Caco-2 (cell line): ENCODE data around the gene TIMM9. TPM values are rescaled to one million over a fixed set of nuclear protein-coding genes. Genes with fewer than 3 reads are reported as not detected.

Experiments used
- BruUV-seq: library from RNA; stranded (reverse); fragments of 400-500 nt; replicated peaks from 2 replicates; lab custom pipeline; 2021; lab: Mats Ljungman, UMichigan
- CTCF ChIA-PET: fragments of 300-600 bp; sonication (Branson Sonifier 250); formaldehyde crosslinking; loops from one replicate; lab custom pipeline; 2022; ENCODE audit warnings: antibody characterized with exemption; lab: Charles Lee
- POLR2A ChIA-PET: fragments of 300-600 bp; sonication (Branson Sonifier 250); formaldehyde crosslinking; loops from one replicate; lab custom pipeline; 2022; ENCODE audit warnings: antibody characterized with exemption; lab: Charles Lee
- DNase-seq, 2 experiments: peaks; one replicate each; pipeline versions ENCODE4 v3.0.0 to v3.0.0-alpha.2; 2020 to 2022
- H3K27me3 ChIP-seq: replicated peaks from 2 replicates; pipeline ENCODE4 v1.6.0; 2011; ENCODE audit warnings: low read length; ENCODE audit not compliant: control insufficient read depth, insufficient read depth
- H3K36me3 ChIP-seq: 2 replicates; pipeline ENCODE4 v1.5.1; 2011; ENCODE audit warnings: low read length; ENCODE audit not compliant: control insufficient read depth, insufficient read depth
- H3K4me1 ChIP-seq: fragments of 250-450 bp; sonication (Bioruptor Pico); 2 replicates; pipeline ENCODE4 v1.5.1; 2020; ENCODE audit warnings: mild to moderate bottlenecking
- H3K4me3 ChIP-seq: 2 replicates; pipeline ENCODE4 v1.5.1; 2011; ENCODE audit warnings: low read depth, mild to moderate bottlenecking, control low read depth, low read length
- H3K9me3 ChIP-seq: fragments of 250-450 bp; sonication (Bioruptor Pico); 2 replicates; pipeline ENCODE4 v1.5.1; 2020; ENCODE audit warnings: mild to moderate bottlenecking, moderate library complexity
- H3K27ac Mint-ChIP-seq: one replicate; pipeline ENCODE4 v1.8.0; 2022; ENCODE audit warnings: mixed read lengths; ENCODE audit not compliant: unreplicated experiment
- H3K27me3 Mint-ChIP-seq: one replicate; pipeline ENCODE4 v1.8.0; 2022; ENCODE audit warnings: mixed read lengths; ENCODE audit not compliant: insufficient read depth, unreplicated experiment
- H3K36me3 Mint-ChIP-seq: one replicate; pipeline ENCODE4 v1.8.0; 2022; ENCODE audit warnings: mild to moderate bottlenecking, mixed read lengths; ENCODE audit not compliant: insufficient read depth, unreplicated experiment
- H3K4me1 Mint-ChIP-seq: one replicate; pipeline ENCODE4 v1.8.0; 2022; ENCODE audit warnings: low read depth, mixed read lengths; ENCODE audit not compliant: unreplicated experiment
- H3K4me3 Mint-ChIP-seq: one replicate; pipeline ENCODE4 v1.8.0; 2022; ENCODE audit warnings: mild to moderate bottlenecking, moderate library complexity, mixed read lengths; ENCODE audit not compliant: unreplicated experiment
- H3K9me3 Mint-ChIP-seq: one replicate; pipeline ENCODE4 v1.8.0; 2022; ENCODE audit warnings: mixed read lengths; ENCODE audit not compliant: unreplicated experiment
- CTCF ChIP-seq, 2 experiments: fragments of 200-600 bp in 1 of 2; IDR thresholded peaks; 1 replicate in 1 of 2; 2 replicates in 1 of 2; pipeline versions ENCODE4 v1.5.1 to v1.8.0; 2011 to 2022; ENCODE audit warnings: antibody characterized with exemption in 1 of 2, control low read depth in 1 of 2, inconsistent platforms in 1 of 2, low read depth in 1 of 2, low read length in 1 of 2, mild to moderate bottlenecking in 1 of 2, moderate library complexity in 1 of 2; ENCODE audit not compliant: insufficient read depth in 1 of 2, severe bottlenecking in 1 of 2, unreplicated experiment in 1 of 2
- intact Hi-C: fragments of 100-400 bp; cut with micrococcal nuclease; formaldehyde crosslinking; loops from one replicate; pipeline ENCODE4 v1.10.0; 2022; ENCODE audit not compliant: unreplicated experiment
- total RNA-seq: library from RNA; stranded (reverse); gene quantifications from 2 replicates; pipeline ENCODE4 v1.2.3, GENCODE V29; 2022

Gene TIMM9
- total RNA-seq, 1 experiment from 2014 or later, result 69.2 TPM

- Histone ChIP-seq H3K4me1 (no peaks in the 10 kb centered on the region; the same call in 1 of the 2 replicates), H3K36me3 (no peaks in the 10 kb centered on the region), H3K27me3 (no peaks in the 10 kb centered on the region), H3K9me3 (no peaks in the 10 kb centered on the region), H3K4me3 (no peak overlapping the region)
- Mint-ChIP-seq H3K4me1 (no peaks in the 10 kb centered on the region), H3K9me3 (no peaks in the 10 kb centered on the region), H3K27me3 (no peaks in the 10 kb centered on the region), H3K36me3 (peaks cover 14% of the 10 kb centered on the region), H3K27ac (no peak overlapping the region), H3K4me3 (no peak overlapping the region)
- POLR2A ChIA-PET, result no interaction called here
- peak in 1 of 2 experiments; percentile 5 for DNase-seq
- CTCF ChIA-PET, result no interaction called here
- BruUV-seq, result no TSS peak
- intact Hi-C loops, result no loop called here
- TF ChIP-seq CTCF (IDR thresholded peaks at IDR 0.05; ENCODE audit: insufficient read depth in 1 of 2, low read depth in 1 of 2, low read length in 1 of 2, severe bottlenecking in 1 of 2, unreplicated experiment in 1 of 2), result no peak
Measured at GRCh38 chr14:58467575-58467974, 40.2 kb upstream of the TIMM9 start.

DNA sequence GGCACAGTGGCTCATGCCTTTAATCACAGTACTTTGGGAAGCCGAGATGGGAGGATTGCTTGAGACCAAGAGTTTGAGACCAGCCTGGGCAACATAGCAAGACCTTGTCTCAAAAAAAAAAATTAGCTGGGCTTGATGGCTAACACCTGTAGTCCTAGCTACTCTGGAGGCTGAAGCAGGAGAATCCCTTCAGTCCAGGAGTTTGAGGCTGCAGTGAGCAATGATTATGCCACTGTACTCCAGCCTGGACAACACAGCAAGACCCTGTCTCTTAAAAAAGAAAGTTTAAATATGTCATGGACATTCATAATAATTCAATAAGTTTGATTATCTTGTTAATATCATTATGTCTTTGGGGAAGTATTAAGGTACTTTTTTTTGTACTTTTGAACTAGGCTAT, 39.1 kb upstream of the TIMM9 start:
- Mint-ChIP-seq H3K27ac (no peak overlapping the region), H3K36me3 (peaks cover 14% of the 10 kb centered on the region), H3K4me3 (no peak overlapping the region), H3K9me3 (no peaks in the 10 kb centered on the region), H3K4me1 (no peaks in the 10 kb centered on the region), H3K27me3 (no peaks in the 10 kb centered on the region)
- Histone ChIP-seq H3K4me3 (no peak overlapping the region), H3K4me1 (no peaks in the 10 kb centered on the region; the same call in 1 of the 2 replicates), H3K27me3 (no peaks in the 10 kb centered on the region), H3K9me3 (no peaks in the 10 kb centered on the region), H3K36me3 (0 out of 2 replicates have a peak, but pooled peaks cover under 1% of the 10 kb centered on the region)
- intact Hi-C loops, result no loop called here
- no peak for DNase-seq
- TF ChIP-seq CTCF (IDR thresholded peaks at IDR 0.05; ENCODE audit: insufficient read depth in 1 of 2, low read depth in 1 of 2, low read length in 1 of 2, severe bottlenecking in 1 of 2, unreplicated experiment in 1 of 2), result no peak
- POLR2A ChIA-PET, result no interaction called here
- no TSS peak for BruUV-seq
- CTCF ChIA-PET, result no interaction called here

DNA sequence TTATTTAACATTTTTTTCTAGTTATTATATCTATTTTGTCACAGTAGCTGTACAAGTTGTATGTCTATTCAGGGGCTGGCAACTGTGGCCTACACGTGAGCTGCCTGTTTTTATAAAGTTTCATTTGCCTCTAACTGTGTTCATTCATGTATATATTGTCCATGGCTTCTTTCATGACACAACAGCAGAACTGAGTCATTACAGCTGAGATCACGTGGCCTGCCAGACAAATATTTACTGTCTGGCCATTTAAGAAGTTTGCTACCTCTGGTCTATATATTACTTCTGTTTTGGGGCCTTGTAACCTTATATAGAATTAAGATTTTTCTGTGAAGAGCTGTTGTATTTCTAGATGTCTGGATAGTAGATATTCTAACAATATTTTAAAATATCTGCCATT, 38.1 kb upstream of the TIMM9 start:
- TF ChIP-seq CTCF (IDR thresholded peaks at IDR 0.05; ENCODE audit: insufficient read depth in 1 of 2, low read depth in 1 of 2, low read length in 1 of 2, severe bottlenecking in 1 of 2, unreplicated experiment in 1 of 2), result no peak
- ChIA-PET POLR2A (interaction anchor here (0.5 kb wide), 1 partner anchor 241 kb away, joined by 5 read pairs; no protein-coding TSS in a partner anchor), CTCF (no interaction called here)
- BruUV-seq, result no TSS peak
- intact Hi-C loops, result no loop called here
- Mint-ChIP-seq H3K36me3 (peaks cover 14% of the 10 kb centered on the region), H3K9me3 (no peaks in the 10 kb centered on the region), H3K4me1 (no peaks in the 10 kb centered on the region), H3K27me3 (no peaks in the 10 kb centered on the region), H3K27ac (no peak overlapping the region), H3K4me3 (no peak overlapping the region)
- no peak for DNase-seq
- 0 out of 2 replicates have a peak, but pooled peaks cover 1% of the 10 kb centered on the region for H3K36me3 ChIP-seq
- H3K27me3 ChIP-seq, result no peaks in the 10 kb centered on the region
- no peak overlapping the region for H3K4me3 ChIP-seq
- no peaks in the 10 kb centered on the region for H3K9me3 ChIP-seq
- no peaks in the 10 kb centered on the region; the same call in 1 of the 2 replicates for H3K4me1 ChIP-seq
